ENCODE data around the gene CTNNA1. TPM values are rescaled to one million over a fixed set of nuclear protein-coding genes. Genes with fewer than 3 reads are reported as not detected.

CTNNA1 gene
- total RNA-seq, 1 donor from 2014 or later = 397 TPM

DNA sequence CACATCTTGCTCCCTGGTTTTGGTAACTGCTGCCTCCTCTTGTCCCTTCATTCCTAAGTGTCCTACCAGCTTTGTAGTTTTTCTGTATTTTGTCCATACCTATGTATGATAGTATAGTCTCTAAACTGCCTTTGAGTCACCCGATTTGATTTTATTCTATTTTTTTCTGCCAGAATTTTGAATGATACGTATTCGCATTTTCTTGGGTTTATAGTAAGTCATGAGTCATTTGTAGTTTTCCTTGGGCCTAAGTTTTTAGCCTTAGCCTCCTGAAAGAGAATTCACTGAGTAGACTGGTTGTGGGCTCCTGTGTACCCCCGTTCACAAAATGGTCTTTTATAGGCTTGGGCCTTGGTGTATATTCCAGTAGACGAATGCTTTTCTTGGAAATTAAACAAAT is 62.3 kb downstream of the CTNNA1 start:
- no peaks in the 10 kb centered on the region for H3K27me3 ChIP-seq (ENCODE audit: control insufficient read depth, insufficient read depth, low read length)
- H3K36me3 ChIP-seq (ENCODE audit: control insufficient read depth, insufficient read depth, low read length) = no peaks in the 10 kb centered on the region
- no peak for TF ChIP-seq CTCF (IDR thresholded peaks at IDR 0.05; ENCODE audit: insufficient read depth, low read length, poor library complexity, severe bottlenecking)
- no peak overlapping the region for H3K4me3 ChIP-seq (ENCODE audit: low read depth, low read length)
- no peak for DNase-seq (ENCODE audit: low read depth)

- DNase-seq (ENCODE audit: low read depth) = no peak
- TF ChIP-seq CTCF (IDR thresholded peaks at IDR 0.05; ENCODE audit: insufficient read depth, low read length, poor library complexity, severe bottlenecking) = no peak
- H3K4me3 ChIP-seq (ENCODE audit: low read depth, low read length) = no peak overlapping the region
- no peaks in the 10 kb centered on the region for H3K36me3 ChIP-seq (ENCODE audit: control insufficient read depth, insufficient read depth, low read length)
- H3K27me3 ChIP-seq (ENCODE audit: control insufficient read depth, insufficient read depth, low read length) = no peaks in the 10 kb centered on the region
Observed at GRCh38 chr5:138817241-138817640, 64.0 kb downstream of the CTNNA1 start.

DNA sequence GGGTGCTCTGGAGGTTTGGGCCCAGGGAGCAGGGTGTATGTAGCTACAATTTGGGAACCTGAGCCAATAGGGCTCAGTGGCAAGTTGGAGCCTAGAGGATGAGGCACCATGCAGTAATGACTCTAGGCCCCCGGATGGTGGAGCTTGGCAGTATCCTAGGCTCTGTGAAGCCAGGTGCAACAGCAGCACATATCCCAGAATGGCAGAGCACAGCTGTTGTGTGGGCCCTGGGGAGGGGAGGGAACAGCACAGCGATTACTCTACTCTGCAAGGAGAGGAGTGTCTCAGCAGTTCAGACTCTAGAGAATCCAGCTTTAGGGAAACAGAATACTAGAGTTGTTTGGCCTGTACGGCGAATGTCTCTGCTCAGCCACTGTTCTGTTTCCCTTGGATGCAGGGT is 65.9 kb downstream of the CTNNA1 start:
- DNase-seq (ENCODE audit: low read depth) = no peak
- TF ChIP-seq CTCF (IDR thresholded peaks at IDR 0.05; ENCODE audit: insufficient read depth, low read length, poor library complexity, severe bottlenecking) = no peak
- Histone ChIP-seq H3K4me3 (ENCODE audit: low read depth, low read length) (no peak overlapping the region), H3K27me3 (ENCODE audit: control insufficient read depth, insufficient read depth, low read length) (no peaks in the 10 kb centered on the region), H3K36me3 (ENCODE audit: control insufficient read depth, insufficient read depth, low read length) (no peaks in the 10 kb centered on the region)

DNA sequence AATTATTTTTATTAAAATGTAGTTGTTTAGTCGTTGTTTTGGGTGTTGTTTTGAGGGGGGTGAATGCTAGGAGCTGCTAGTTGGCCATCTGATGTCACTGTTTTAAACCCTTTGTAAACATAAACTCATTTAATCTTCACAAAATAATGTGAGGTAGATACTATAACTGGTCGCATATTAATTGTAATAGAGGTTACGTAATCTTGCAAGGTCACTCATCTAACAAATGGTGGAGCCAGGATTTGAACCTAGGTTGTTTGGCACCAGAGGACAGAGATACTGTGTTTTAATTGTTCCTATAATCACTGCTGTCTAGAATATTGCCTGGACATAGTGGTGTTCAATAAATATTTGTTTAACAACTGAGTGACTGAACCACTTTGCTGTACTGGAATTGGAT is 67.5 kb downstream of the CTNNA1 start:
- H3K4me3 ChIP-seq (ENCODE audit: low read depth, low read length) = no peak overlapping the region
- H3K27me3 ChIP-seq (ENCODE audit: control insufficient read depth, insufficient read depth, low read length) = no peaks in the 10 kb centered on the region
- H3K36me3 ChIP-seq (ENCODE audit: control insufficient read depth, insufficient read depth, low read length) = no peaks in the 10 kb centered on the region
- no peak for DNase-seq (ENCODE audit: low read depth)
- no peak for TF ChIP-seq CTCF (IDR thresholded peaks at IDR 0.05; ENCODE audit: insufficient read depth, low read length, poor library complexity, severe bottlenecking)

DNA sequence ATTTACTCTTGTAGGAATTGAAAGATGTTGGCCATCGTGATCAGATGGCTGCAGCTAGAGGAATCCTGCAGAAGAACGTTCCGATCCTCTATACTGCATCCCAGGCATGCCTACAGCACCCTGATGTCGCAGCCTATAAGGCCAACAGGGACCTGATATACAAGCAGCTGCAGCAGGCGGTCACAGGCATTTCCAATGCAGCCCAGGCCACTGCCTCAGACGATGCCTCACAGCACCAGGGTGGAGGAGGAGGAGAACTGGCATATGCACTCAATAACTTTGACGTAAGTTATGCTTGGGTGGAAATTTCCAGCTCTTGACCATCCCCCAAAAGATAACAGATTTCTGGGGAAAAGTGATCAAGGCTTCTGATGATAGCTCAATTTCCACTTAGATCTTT is 71.3 kb downstream of the CTNNA1 start:
- TF ChIP-seq CTCF (IDR thresholded peaks at IDR 0.05; ENCODE audit: insufficient read depth, low read length, poor library complexity, severe bottlenecking) = no peak
- Histone ChIP-seq H3K27me3 (ENCODE audit: control insufficient read depth, insufficient read depth, low read length) (no peaks in the 10 kb centered on the region), H3K36me3 (ENCODE audit: control insufficient read depth, insufficient read depth, low read length) (peaks cover 1% of the 10 kb centered on the region), H3K4me3 (ENCODE audit: low read depth, low read length) (no peak overlapping the region)
- DNase-seq (ENCODE audit: low read depth) = no peak

Measured in kidney epithelial cell (primary cell).